OCI-LY3 (cell line): Measurements from ENCODE around the gene NXPE3.

Experiments
- H2AFZ ChIP-seq: fragments of 200-600, 300-600 bp; shearing (Covaris generic); 2 replicates; pipeline ENCODE4 v1.6.0; 2014; ENCODE audit warnings: antibody characterized with exemption, low read depth, low read length
- H3K27ac ChIP-seq: fragments of 200-600, 300-600 bp; sonication (generic); 2 replicates; pipeline ENCODE4 v1.5.1; 2014; ENCODE audit warnings: mild to moderate bottlenecking, low read length, moderate library complexity, mixed read lengths
- H3K27me3 ChIP-seq: fragments of 200-600, 300-600 bp; sonication (generic); 2 replicates; pipeline ENCODE4 v1.6.1; 2014; ENCODE audit warnings: low read depth, low read length, mixed read lengths
- H3K36me3 ChIP-seq: fragments of 200-600, 300-600 bp; sonication (generic); replicated peaks from 2 replicates; pipeline ENCODE3; 2014; ENCODE audit warnings: low read depth, low read length, mixed read lengths
- H3K4me1 ChIP-seq: fragments of 300-600, 200-600 bp; sonication (generic); 2 replicates; pipeline ENCODE4 v1.6.1; 2014; ENCODE audit warnings: low read length, mixed read lengths
- H3K4me2 ChIP-seq: fragments of 200-600, 300-600 bp; sonication (generic); 2 replicates; pipeline ENCODE4 v1.6.1; 2014; ENCODE audit warnings: low read length, mixed read lengths
- H3K4me3 ChIP-seq: fragments of 300-600, 200-600 bp; sonication (generic); 2 replicates; pipeline ENCODE4 v1.5.1; 2014; ENCODE audit warnings: antibody characterized with exemption, mild to moderate bottlenecking, low read length, moderate library complexity
- H3K79me2 ChIP-seq: fragments of 300-600, 200-600 bp; shearing (Covaris generic); 2 replicates; pipeline ENCODE4 v1.6.1; 2014; ENCODE audit warnings: mild to moderate bottlenecking, low read length, mixed read lengths
- H3K9ac ChIP-seq: fragments of 300-600, 200-600 bp; shearing (Covaris generic); 2 replicates; pipeline ENCODE4 v1.6.0; 2014; ENCODE audit warnings: mild to moderate bottlenecking, low read length, moderate library complexity
- H3K9me3 ChIP-seq: fragments of 200-600, 300-600 bp; shearing (Covaris generic); 2 replicates; pipeline ENCODE4 v1.6.1; 2014; ENCODE audit warnings: low read length, mixed read lengths; ENCODE audit not compliant: insufficient read depth
- H4K20me1 ChIP-seq: fragments of 200-600, 300-600 bp; sonication (generic); 2 replicates; pipeline ENCODE4 v1.6.1; 2016; ENCODE audit warnings: low read length, mixed read lengths; ENCODE audit not compliant: insufficient read depth
- CTCF ChIP-seq: fragments of 200-600, 300-600 bp; sonication (generic); IDR thresholded peaks from 2 replicates; pipeline ENCODE4 v1.5.1; 2014; ENCODE audit warnings: antibody characterized with exemption, low read length, low read depth
- EZH2phosphoT487 ChIP-seq: fragments of 200-600 bp; shearing (Covaris generic); IDR thresholded peaks from 2 replicates; pipeline ENCODE4 v1.6.1; 2018; ENCODE audit warnings: antibody characterized with exemption, mixed run types, low read depth

The NXPE3 gene

GRCh38 chr3:101803939-101804338 is 24.9 kb downstream of the NXPE3 start:
- no peak overlapping the region for H3K27ac ChIP-seq
- TF ChIP-seq EZH2phosphoT487 (no peak), CTCF (no peak)
- H2AFZ ChIP-seq, result no peak overlapping the region
- peaks cover 15% of the 10 kb centered on the region for H3K4me1 ChIP-seq
- H3K27me3 ChIP-seq, result no peaks in the 10 kb centered on the region
- H3K9me3 ChIP-seq, result no peaks in the 10 kb centered on the region
- H3K36me3 ChIP-seq, result peaks cover 12% of the 10 kb centered on the region
- no peaks in the 10 kb centered on the region for H3K79me2 ChIP-seq
- no peak overlapping the region for H3K4me3 ChIP-seq
- H3K4me2 ChIP-seq, result no peak overlapping the region
- H4K20me1 ChIP-seq, result no peaks in the 10 kb centered on the region
- no peak overlapping the region for H3K9ac ChIP-seq

- Histone ChIP-seq H3K4me1 (peaks cover 30% of the 10 kb centered on the region), H3K4me2 (no peak overlapping the region), H3K9me3 (no peaks in the 10 kb centered on the region), H3K27ac (no peak overlapping the region), H2AFZ (no peak overlapping the region), H3K4me3 (no peak overlapping the region), H3K9ac (no peak overlapping the region), H3K36me3 (peaks cover 7% of the 10 kb centered on the region), H4K20me1 (no peaks in the 10 kb centered on the region), H3K27me3 (no peaks in the 10 kb centered on the region), H3K79me2 (no peaks in the 10 kb centered on the region)
- TF ChIP-seq EZH2phosphoT487 (no peak), CTCF (no peak)
These were observed 27.5 kb downstream of the NXPE3 start for GRCh38 chr3:101806491-101806890.

GRCh38 chr3:101807888-101808287 is 28.9 kb downstream of the NXPE3 start:
- H3K9ac ChIP-seq, result 0 out of 2 replicates have a peak overlapping the region, but pooled peaks have one; percentile 4
- no peaks in the 10 kb centered on the region for H4K20me1 ChIP-seq
- H3K4me3 ChIP-seq, result peak overlapping the region; percentile 38
- peaks cover 42% of the 10 kb centered on the region for H3K4me1 ChIP-seq
- peak overlapping the region; percentile 31 for H3K27ac ChIP-seq
- peaks cover 5% of the 10 kb centered on the region for H3K36me3 ChIP-seq
- H2AFZ ChIP-seq, result no peak overlapping the region
- H3K27me3 ChIP-seq, result no peaks in the 10 kb centered on the region
- no peaks in the 10 kb centered on the region for H3K9me3 ChIP-seq
- H3K79me2 ChIP-seq, result no peaks in the 10 kb centered on the region
- H3K4me2 ChIP-seq, result peak overlapping the region; percentile 67
- TF ChIP-seq CTCF, result no peak
- no peak for TF ChIP-seq EZH2phosphoT487

GRCh38 chr3:101809178-101810021 is 30.4 kb downstream of the NXPE3 start:
- no peak overlapping the region for H2AFZ ChIP-seq
- H3K9ac ChIP-seq, result no peak overlapping the region
- H3K9me3 ChIP-seq, result no peaks in the 10 kb centered on the region
- no peaks in the 10 kb centered on the region for H4K20me1 ChIP-seq
- TF ChIP-seq EZH2phosphoT487, result no peak
- TF ChIP-seq CTCF, result peak; percentile 79
- no peaks in the 10 kb centered on the region for H3K27me3 ChIP-seq
- H3K4me2 ChIP-seq, result no peak overlapping the region
- no peak overlapping the region for H3K4me3 ChIP-seq
- H3K36me3 ChIP-seq, result no peaks in the 10 kb centered on the region
- no peaks in the 10 kb centered on the region for H3K79me2 ChIP-seq
- peaks cover 57% of the 10 kb centered on the region for H3K4me1 ChIP-seq
- no peak overlapping the region for H3K27ac ChIP-seq
